GM12878 (cell line): ENCODE measurements around the gene SORCS2. TPM values are rescaled to one million over a fixed set of nuclear protein-coding genes. Genes with fewer than 3 reads are reported as not detected.
A peak's percentile ranks its signal among the peaks of the same experiment; 100 is the strongest.

Experiments used
- ATAC-seq: fragments of 200-7000 bp; cut with Tn5 transposase; 3 replicates; pipeline ENCODE4 v1.9.1; 2020; ENCODE audit warnings: mild to moderate bottlenecking, moderate library complexity
- BruUV-seq: library from RNA; stranded (reverse); fragments of 400-500 nt; replicated peaks from 2 replicates; lab custom pipeline; 2021; lab: Mats Ljungman, UMichigan
- CTCF ChIA-PET: fragments of 300-600 bp; sonication (Branson Sonifier 250); formaldehyde crosslinking; extraction: SDS; loops from one replicate; lab custom pipeline; 2021; ENCODE audit warnings: inconsistent platforms; lab: Yijun Ruan, JAX
- POLR2A ChIA-PET: fragments of 350-600 bp; formaldehyde crosslinking; extraction: SDS; loops from one replicate; lab custom pipeline; 2021; ENCODE audit warnings: inconsistent platforms; lab: Charles Lee
- RAD21 ChIA-PET: fragments of 300-600 bp; sonication (Branson Sonifier 250); formaldehyde crosslinking; loops from one replicate; lab custom pipeline; 2023; ENCODE audit warnings: antibody characterized with exemption; ENCODE audit not compliant: unreplicated experiment; lab: Charles Lee
- SMC1A ChIA-PET: fragments of 300-600 bp; sonication (Branson Sonifier 250); formaldehyde crosslinking; loops from one replicate; lab custom pipeline; 2023; ENCODE audit not compliant: unreplicated experiment, uncharacterized antibody; lab: Charles Lee
- DNase-seq: peaks from one replicate; pipeline ENCODE4 v3.0.0-alpha.2; 2011; ENCODE audit warnings: low read depth, low spot score
- FAIRE-seq: peaks from 3 replicates; lab custom pipeline; 2011; peaks lifted over from hg19 to GRCh38; lab: Jason Lieb, UNC
- H2AFZ ChIP-seq: 2 replicates; pipeline ENCODE4 v1.6.0; 2011; ENCODE audit warnings: low read depth, low read length, control low read depth; ENCODE audit not compliant: control insufficient read depth
- H3K27ac ChIP-seq: 2 replicates; pipeline ENCODE4 v1.5.1; 2011; ENCODE audit warnings: control low read depth; ENCODE audit not compliant: control insufficient read depth, insufficient read depth
- H3K27me3 ChIP-seq, 2 experiments: replicated peaks in 1 of 2; 2 replicates each; pipeline versions ENCODE4 v1.6.0 to v1.6.1; 2011; ENCODE audit warnings: low read length in 1 of 2; ENCODE audit not compliant: control insufficient read depth in 2 of 2, insufficient read depth in 2 of 2
- H3K36me3 ChIP-seq, 2 experiments: 2 replicates each; pipeline ENCODE4 v1.5.1; 2011; ENCODE audit warnings: low read length in 1 of 2; ENCODE audit not compliant: control insufficient read depth in 2 of 2, insufficient read depth in 2 of 2
- H3K4me1 ChIP-seq: 2 replicates; pipeline ENCODE4 v1.6.1; 2011; ENCODE audit warnings: mild to moderate bottlenecking, low read length, moderate library complexity, mixed read lengths; ENCODE audit not compliant: control insufficient read depth, insufficient read depth
- H3K4me2 ChIP-seq: 2 replicates; pipeline ENCODE4 v1.6.0; 2011; ENCODE audit warnings: control low read depth; ENCODE audit not compliant: control insufficient read depth, insufficient read depth
- H3K4me3 ChIP-seq: fragments of 200-600 bp; sonication (generic); 2 replicates; pipeline ENCODE4 v1.5.1; 2016
- H3K79me2 ChIP-seq: 2 replicates; pipeline ENCODE4 v1.6.0; 2011; ENCODE audit warnings: low read length; ENCODE audit not compliant: control insufficient read depth, insufficient read depth
- H3K9ac ChIP-seq: 2 replicates; pipeline ENCODE4 v1.8.0; 2011; ENCODE audit warnings: low read length, control low read depth, mixed read lengths; ENCODE audit not compliant: control insufficient read depth, insufficient read depth
- H3K9me3 ChIP-seq: replicated peaks from 3 replicates; pipeline ENCODE4 v1.5.1; 2011; ENCODE audit warnings: mild to moderate bottlenecking, low read length; ENCODE audit not compliant: control insufficient read depth, insufficient read depth
- H4K20me1 ChIP-seq: 2 replicates; pipeline ENCODE4 v1.6.0; 2011; ENCODE audit not compliant: control insufficient read depth, insufficient read depth
- JUNB ChIP-seq: IDR thresholded peaks from 2 replicates; pipeline ENCODE4 v1.6.1; 2016; ENCODE audit warnings: antibody characterized with exemption, mild to moderate bottlenecking
- PKNOX1 ChIP-seq: fragments of 450-650 bp; IDR thresholded peaks from 2 replicates; pipeline ENCODE4 v1.6.1; 2016; ENCODE audit warnings: mild to moderate bottlenecking
- WGBS: methylation state at CpG from one replicate; pipeline ENCODE4 v1.1.6; 2016; ENCODE audit warnings: low lambda C conversion rate; ENCODE audit not compliant: insufficient replicate concordance, insufficient coverage; ENCODE audit errors: missing lambda C conversion rate; 5-methylcytosine and 5-hydroxymethylcytosine counted together
- in situ Hi-C: fragments of 300-500 bp; cut with MboI; formaldehyde crosslinking; loops from 9 replicates; pipeline ENCODE4 v1.14.3; 2018; ENCODE audit warnings: mixed read lengths
- intact Hi-C: fragments of 100-400 bp; cut with micrococcal nuclease; formaldehyde crosslinking; loops from one replicate; pipeline ENCODE4 v1.14.2; 2022; ENCODE audit not compliant: unreplicated experiment
- polyA plus RNA-seq, 11 experiments: library from polyadenylated mRNA; depleted of rRNA in 4 of 11; unstranded in 6 of 11; stranded (reverse) in 5 of 11; fragments of >200 nt; fragmentation: Nextera tagmentation in 4 of 11; fragmentation: Illumina TruSeq in 1 of 11; extraction: Ambion mirVana in 4 of 11; extraction: Trizol in 1 of 11; gene quantifications; 1 replicate in 1 of 11; 2 replicates in 10 of 11; pipeline versions ENCODE4 v1.2.1 to v1.2.3, GENCODE V29; 2011 to 2016; ENCODE audit warnings: inconsistent platforms in 2 of 11, missing spikeins in 2 of 11, low read depth in 1 of 11
- total RNA-seq, 4 experiments: library from RNA; depleted of rRNA in 3 of 4; stranded (reverse); fragments of >200 nt in 3 of 4; fragmentation: Illumina TruSeq in 1 of 4; extraction: Trizol in 1 of 4; gene quantifications; 2 replicates each; pipeline versions ENCODE4 v1.2.1 to v1.2.3, GENCODE V29; 2013 to 2021
- TF ChIP-seq, protein P1 (sequence below): IDR thresholded peaks from 2 replicates; pipeline ENCODE4 v1.6.1; 2012; ENCODE audit warnings: improper control_type of control experiment, low read depth, low read length; ENCODE audit not compliant: insufficient replicate concordance

SORCS2 gene
- total and polyA plus RNA-seq, 10 of the 15 experiments (the other 5 are each of a cell fraction or from before 2014, with no cell fraction given) = 0.01 to 0.15 (median 0.05) TPM; not detected in 5

GRCh38 chr4:7435471-7436061 lies 243.2 kb downstream of the SORCS2 start:
- TF ChIP-seq, protein P1, sequence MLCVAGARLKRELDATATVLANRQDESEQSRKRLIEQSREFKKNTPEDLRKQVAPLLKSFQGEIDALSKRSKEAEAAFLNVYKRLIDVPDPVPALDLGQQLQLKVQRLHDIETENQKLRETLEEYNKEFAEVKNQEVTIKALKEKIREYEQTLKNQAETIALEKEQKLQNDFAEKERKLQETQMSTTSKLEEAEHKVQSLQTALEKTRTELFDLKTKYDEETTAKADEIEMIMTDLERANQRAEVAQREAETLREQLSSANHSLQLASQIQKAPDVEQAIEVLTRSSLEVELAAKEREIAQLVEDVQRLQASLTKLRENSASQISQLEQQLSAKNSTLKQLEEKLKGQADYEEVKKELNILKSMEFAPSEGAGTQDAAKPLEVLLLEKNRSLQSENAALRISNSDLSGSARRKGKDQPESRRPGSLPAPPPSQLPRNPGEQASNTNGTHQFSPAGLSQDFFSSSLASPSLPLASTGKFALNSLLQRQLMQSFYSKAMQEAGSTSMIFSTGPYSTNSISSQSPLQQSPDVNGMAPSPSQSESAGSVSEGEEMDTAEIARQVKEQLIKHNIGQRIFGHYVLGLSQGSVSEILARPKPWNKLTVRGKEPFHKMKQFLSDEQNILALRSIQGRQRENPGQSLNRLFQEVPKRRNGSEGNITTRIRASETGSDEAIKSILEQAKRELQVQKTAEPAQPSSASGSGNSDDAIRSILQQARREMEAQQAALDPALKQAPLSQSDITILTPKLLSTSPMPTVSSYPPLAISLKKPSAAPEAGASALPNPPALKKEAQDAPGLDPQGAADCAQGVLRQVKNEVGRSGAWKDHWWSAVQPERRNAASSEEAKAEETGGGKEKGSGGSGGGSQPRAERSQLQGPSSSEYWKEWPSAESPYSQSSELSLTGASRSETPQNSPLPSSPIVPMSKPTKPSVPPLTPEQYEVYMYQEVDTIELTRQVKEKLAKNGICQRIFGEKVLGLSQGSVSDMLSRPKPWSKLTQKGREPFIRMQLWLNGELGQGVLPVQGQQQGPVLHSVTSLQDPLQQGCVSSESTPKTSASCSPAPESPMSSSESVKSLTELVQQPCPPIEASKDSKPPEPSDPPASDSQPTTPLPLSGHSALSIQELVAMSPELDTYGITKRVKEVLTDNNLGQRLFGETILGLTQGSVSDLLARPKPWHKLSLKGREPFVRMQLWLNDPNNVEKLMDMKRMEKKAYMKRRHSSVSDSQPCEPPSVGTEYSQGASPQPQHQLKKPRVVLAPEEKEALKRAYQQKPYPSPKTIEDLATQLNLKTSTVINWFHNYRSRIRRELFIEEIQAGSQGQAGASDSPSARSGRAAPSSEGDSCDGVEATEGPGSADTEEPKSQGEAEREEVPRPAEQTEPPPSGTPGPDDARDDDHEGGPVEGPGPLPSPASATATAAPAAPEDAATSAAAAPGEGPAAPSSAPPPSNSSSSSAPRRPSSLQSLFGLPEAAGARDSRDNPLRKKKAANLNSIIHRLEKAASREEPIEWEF = no peak
- TF ChIP-seq JUNB (no peak), PKNOX1 (peak; percentile 31; the same call in 1 of the 2 replicates)
- Histone ChIP-seq H2AFZ (no peak overlapping the region), H3K79me2 (no peaks in the 10 kb centered on the region), H3K9me3 (no peaks in the 10 kb centered on the region), H3K4me1 (no peaks in the 10 kb centered on the region), H3K27me3 (no peaks in the 10 kb centered on the region; a peak in 1 of 4 replicates), H3K36me3 (no peaks in the 10 kb centered on the region), H4K20me1 (no peaks in the 10 kb centered on the region), H3K4me3 (no peak overlapping the region), H3K27ac (no peak overlapping the region), H3K9ac (no peak overlapping the region), H3K4me2 (no peak overlapping the region)
- WGBS = 26% methylated on average over 11 of the region's 11 CpGs
- no TSS peak for BruUV-seq
- SMC1A ChIA-PET = no interaction called here
- in situ Hi-C loops = no loop called here
- POLR2A ChIA-PET = no interaction called here
- FAIRE-seq (no peak), DNase-seq (no peak), ATAC-seq (no peak)
- CTCF ChIA-PET = no interaction called here
- intact Hi-C loops = no loop called here
- RAD21 ChIA-PET = no interaction called here
